GM12878 (cell line): ENCODE measurements around the gene MYCBP2.
A peak's percentile ranks its signal among the peaks of the same experiment; 100 is the strongest.

ENCODE experiments used
- CEBPB ChIP-seq, 2 experiments: fragments of 150-350 bp in 1 of 2; IDR thresholded peaks; 2 replicates each; pipeline ENCODE4 v1.6.1; 2012 to 2014; ENCODE audit warnings: low read depth in 2 of 2, low read length in 2 of 2, borderline replicate concordance in 1 of 2, inconsistent platforms in 1 of 2
- EZH2 ChIP-seq: IDR thresholded peaks from 2 replicates; pipeline ENCODE4 v1.6.1; 2012; ENCODE audit warnings: low read depth, mild to moderate bottlenecking, control low read depth, inconsistent platforms, low read length, borderline replicate concordance; ENCODE audit not compliant: control insufficient read depth
- FOS ChIP-seq: IDR thresholded peaks from 3 replicates; pipeline ENCODE4 v1.6.1; 2011; ENCODE audit warnings: borderline replicate concordance; ENCODE audit not compliant: insufficient read length; ENCODE audit errors: extremely low read depth
- HDAC2 ChIP-seq: fragments of 200-600 bp; sonication (generic); IDR thresholded peaks from 2 replicates; pipeline ENCODE4 v1.6.1; 2017
- RFX5 ChIP-seq: IDR thresholded peaks from 2 replicates; pipeline ENCODE4 v1.6.1; 2011; ENCODE audit warnings: low read depth, low read length, improper control_type of control experiment
- ZNF274 ChIP-seq: IDR thresholded peaks from one replicate; pipeline ENCODE4 v1.8.0; 2011; ENCODE audit not compliant: insufficient read length, insufficient read depth
- TF ChIP-seq, protein P1 (sequence below): fragments of 450-650 bp; IDR thresholded peaks from 2 replicates; pipeline ENCODE4 v1.6.1; 2016; ENCODE audit warnings: mild to moderate bottlenecking
- TF ChIP-seq, protein P2 (sequence below), 3 experiments: IDR thresholded peaks in 2 of 3; conservative IDR thresholded peaks in 1 of 3; 2 replicates each; pipeline ENCODE4 v1.5.1; 2011; ENCODE audit warnings: low read depth in 3 of 3, low read length in 3 of 3, mild to moderate bottlenecking in 3 of 3, control low read depth in 2 of 3, moderate library complexity in 2 of 3, inconsistent platforms in 1 of 3, mixed read lengths in 1 of 3; ENCODE audit not compliant: control insufficient read depth in 2 of 3, insufficient read depth in 1 of 3; ENCODE audit errors: extremely low read depth in 1 of 3

DNA sequence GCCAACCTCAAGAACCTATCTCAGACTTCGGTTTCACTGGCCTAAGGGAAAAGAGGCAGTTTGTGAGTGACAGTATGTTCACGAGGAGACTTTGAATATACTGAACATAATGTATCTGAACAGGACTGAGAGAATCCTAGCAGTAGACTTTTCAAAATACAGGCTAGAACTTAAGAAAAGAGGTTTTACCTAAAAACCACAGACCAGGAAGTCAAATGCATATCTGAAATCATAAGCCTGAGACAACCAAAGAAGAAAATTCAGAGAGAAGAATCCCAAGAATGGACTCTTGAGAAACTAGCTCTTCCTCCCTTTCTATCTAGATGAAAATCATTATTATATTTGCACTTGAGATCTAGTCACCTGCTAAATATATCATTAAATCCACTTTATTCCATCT lies 17.6 kb downstream of the MYCBP2 start:
- no peak for TF ChIP-seq CEBPB (IDR thresholded peaks at IDR 0.05; ENCODE audit: borderline replicate concordance in 1 of 2, low read depth in 2 of 2, low read length in 2 of 2)
- no peak for TF ChIP-seq HDAC2
- TF ChIP-seq, protein P1, sequence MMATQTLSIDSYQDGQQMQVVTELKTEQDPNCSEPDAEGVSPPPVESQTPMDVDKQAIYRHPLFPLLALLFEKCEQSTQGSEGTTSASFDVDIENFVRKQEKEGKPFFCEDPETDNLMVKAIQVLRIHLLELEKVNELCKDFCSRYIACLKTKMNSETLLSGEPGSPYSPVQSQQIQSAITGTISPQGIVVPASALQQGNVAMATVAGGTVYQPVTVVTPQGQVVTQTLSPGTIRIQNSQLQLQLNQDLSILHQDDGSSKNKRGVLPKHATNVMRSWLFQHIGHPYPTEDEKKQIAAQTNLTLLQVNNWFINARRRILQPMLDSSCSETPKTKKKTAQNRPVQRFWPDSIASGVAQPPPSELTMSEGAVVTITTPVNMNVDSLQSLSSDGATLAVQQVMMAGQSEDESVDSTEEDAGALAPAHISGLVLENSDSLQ: peak; percentile 21; the same call in 1 of the 2 replicates
- no peak for TF ChIP-seq FOS
- TF ChIP-seq RFX5: no peak
- TF ChIP-seq, protein P2, sequence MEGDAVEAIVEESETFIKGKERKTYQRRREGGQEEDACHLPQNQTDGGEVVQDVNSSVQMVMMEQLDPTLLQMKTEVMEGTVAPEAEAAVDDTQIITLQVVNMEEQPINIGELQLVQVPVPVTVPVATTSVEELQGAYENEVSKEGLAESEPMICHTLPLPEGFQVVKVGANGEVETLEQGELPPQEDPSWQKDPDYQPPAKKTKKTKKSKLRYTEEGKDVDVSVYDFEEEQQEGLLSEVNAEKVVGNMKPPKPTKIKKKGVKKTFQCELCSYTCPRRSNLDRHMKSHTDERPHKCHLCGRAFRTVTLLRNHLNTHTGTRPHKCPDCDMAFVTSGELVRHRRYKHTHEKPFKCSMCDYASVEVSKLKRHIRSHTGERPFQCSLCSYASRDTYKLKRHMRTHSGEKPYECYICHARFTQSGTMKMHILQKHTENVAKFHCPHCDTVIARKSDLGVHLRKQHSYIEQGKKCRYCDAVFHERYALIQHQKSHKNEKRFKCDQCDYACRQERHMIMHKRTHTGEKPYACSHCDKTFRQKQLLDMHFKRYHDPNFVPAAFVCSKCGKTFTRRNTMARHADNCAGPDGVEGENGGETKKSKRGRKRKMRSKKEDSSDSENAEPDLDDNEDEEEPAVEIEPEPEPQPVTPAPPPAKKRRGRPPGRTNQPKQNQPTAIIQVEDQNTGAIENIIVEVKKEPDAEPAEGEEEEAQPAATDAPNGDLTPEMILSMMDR (IDR thresholded peaks at IDR 0.05 in 2 of 3, conservative IDR thresholded peaks at IDR 0.05 in 1 of 3; ENCODE audit: control insufficient read depth in 2 of 3, extremely low read depth in 1 of 3, insufficient read depth in 1 of 3, low read depth in 3 of 3, low read length in 3 of 3): no peak
- TF ChIP-seq EZH2: no peak
- TF ChIP-seq ZNF274: no peak
